ENCODE measurements around the gene SRBD1. TPM values are rescaled to one million over a fixed set of nuclear protein-coding genes. Genes with fewer than 3 reads are reported as not detected.
"Not testable (repeated sequence)": the region's sequence is repeated elsewhere in the genome, so short reads cannot be mapped to it uniquely, and the experiment has no call there.

Gene SRBD1
- total RNA-seq, 1 experiment from 2014 or later: 23.2 TPM

DNA sequence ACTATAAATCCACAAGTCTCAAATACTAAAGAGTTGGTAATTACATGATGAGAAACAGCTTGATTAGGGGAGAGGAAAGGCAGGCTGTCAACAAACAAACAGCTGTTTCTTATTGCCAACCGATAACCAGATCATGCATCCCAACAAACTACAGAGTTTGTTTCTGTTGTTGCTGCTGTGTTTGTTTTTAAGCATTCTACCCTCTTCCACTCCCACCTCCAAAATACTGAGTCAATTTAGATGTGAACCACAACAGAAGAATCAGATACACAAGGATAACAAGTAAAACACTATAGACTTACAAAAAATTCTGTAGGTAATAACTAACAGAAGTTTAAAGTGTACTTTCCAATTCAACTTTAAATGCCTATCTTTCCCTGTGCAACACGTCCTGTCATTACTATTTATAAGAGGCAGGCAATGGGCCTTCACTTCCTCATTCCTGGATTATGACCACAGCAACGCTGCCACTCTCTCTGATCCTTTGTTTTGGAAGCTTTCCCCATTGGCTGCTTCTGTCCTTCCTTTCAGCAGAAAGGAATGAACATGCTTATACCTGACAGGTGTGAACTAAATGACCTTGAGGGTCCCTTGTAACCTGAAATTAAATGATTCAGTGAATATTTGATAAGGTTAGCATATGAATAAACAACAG, 152.0 kb downstream of the SRBD1 start:
- peak; percentile 15 for DNase-seq (ENCODE audit: low read depth, low spot score)

DNA sequence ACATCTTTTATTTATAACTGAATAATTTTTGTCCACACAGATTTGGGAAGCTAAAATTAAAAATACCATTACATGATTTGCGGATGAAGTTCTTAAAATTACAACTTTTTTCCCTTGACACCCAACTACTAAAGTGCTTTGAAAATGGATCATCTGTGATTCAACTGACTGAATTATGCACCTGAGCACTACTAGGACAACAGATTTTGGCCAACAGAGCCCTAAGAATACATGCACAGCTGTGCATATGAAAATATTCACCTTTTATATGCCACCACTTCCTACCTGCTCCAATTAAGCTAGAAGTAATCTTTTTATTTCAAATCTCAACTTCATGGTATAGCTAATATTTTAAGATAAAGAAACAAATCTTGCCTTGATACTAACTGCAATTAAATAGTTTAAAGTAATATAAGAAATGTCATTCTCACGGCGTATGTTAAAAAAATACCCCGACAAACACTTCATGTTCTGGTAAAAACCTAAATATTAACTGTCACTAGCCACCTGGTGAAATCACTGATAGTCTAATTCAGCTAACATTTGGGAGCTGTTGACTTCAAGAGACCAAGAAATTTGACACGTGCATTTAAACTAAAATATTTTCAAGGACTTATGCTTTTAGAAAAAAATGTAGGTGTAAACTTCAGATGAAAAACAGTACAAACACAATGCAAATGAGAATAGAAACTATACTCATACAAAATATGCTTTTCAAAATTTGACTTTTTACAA, 153.7 kb downstream of the SRBD1 start:
- DNase-seq (ENCODE audit: low read depth, low spot score): no peak
- in situ Hi-C loops (cut with HindIII; ENCODE audit: low pct_unique_long_range_greater_than_20kb, low sequenced_read_pairs): no loop called here

More for the DNA sequence above, 152.0 kb downstream of the SRBD1 start:
- in situ Hi-C loops (cut with HindIII; ENCODE audit: low pct_unique_long_range_greater_than_20kb, low sequenced_read_pairs): no loop called here

DNA sequence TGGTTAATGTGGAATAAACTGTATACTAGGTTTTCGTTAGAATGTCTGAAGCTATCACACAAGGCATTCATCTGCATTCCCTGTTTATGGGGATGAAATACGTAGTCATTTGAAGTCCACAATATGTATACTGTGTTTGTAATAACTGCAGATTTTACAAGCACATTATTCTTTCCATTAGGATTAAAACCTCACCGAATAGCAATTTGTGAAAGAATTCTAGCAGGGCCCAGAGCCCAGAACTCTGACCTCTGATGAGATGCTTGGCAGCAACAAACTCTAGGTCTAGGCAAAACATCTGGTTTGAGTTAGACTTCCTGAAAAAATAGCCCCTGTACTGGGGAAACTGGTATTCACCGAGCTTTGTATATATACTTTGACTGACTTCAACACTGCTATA, 158.2 kb downstream of the SRBD1 start:
- in situ Hi-C loops (cut with HindIII; ENCODE audit: low pct_unique_long_range_greater_than_20kb, low sequenced_read_pairs): no loop called here
- no peak for DNase-seq (ENCODE audit: low read depth, low spot score)

DNA sequence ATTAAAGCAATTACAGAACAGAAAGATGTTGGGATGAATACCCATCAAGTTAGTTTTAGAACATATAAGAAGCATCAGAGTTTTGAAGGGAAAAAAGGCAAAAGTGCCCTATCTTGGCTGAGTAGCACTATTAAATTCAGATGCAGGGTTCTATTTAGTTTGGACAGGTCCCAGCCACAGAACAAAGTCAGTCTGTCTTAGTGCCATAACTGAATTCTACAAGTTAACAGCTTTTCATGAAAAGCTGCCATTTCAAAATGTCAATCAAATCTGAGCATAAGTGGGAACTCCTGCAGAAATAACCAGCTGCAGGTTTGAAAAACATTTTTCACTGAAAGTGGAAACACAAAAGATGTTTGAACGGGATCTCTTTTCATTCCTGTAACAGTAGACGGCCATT, 160.4 kb downstream of the SRBD1 start:
- no peak for DNase-seq (ENCODE audit: low read depth, low spot score)
- in situ Hi-C loops (cut with HindIII; ENCODE audit: low pct_unique_long_range_greater_than_20kb, low sequenced_read_pairs): no loop called here

DNA sequence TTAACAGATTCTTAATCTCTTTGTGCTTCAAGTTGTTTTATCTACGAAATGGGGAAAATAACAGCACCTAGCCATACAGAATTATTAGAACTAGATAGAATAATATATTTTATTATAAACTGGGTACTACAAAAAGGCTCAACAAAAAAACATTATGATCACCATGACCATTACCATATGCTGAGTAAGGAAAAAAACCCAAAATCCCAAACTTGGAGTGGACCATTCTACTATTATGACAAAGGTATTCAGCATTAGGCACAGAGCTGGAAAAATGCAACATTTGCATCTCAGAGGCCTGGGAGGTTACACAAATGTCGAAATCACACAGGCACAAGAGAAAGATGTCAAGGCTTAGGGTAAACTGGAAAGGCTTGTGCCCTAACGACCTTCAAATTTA, 162.8 kb downstream of the SRBD1 start:
- in situ Hi-C loops (cut with HindIII; ENCODE audit: low pct_unique_long_range_greater_than_20kb, low sequenced_read_pairs): no loop called here
- no peak for DNase-seq (ENCODE audit: low read depth, low spot score)

DNA sequence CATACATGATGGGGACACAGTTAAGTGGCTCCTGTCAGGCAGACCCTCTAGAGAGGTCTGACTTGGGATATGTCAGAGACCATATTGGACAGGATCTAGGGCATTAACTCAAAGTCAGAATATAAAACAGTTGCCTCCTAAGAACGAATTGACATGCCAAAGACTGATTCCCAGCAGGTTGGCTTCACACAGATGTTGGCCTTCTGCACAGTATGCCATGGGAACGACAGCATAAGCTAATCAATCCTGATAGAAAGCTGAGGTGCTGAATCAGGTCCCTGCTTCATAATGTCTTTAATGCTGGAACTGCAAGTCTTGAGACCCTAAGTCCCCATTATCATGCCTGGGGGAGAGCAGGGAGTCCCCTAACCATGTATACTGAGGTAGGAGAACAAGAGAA, 165.1 kb downstream of the SRBD1 start:
- DNase-seq (ENCODE audit: low read depth, low spot score): no peak
- in situ Hi-C loops (cut with HindIII; ENCODE audit: low pct_unique_long_range_greater_than_20kb, low sequenced_read_pairs): no loop called here

DNA sequence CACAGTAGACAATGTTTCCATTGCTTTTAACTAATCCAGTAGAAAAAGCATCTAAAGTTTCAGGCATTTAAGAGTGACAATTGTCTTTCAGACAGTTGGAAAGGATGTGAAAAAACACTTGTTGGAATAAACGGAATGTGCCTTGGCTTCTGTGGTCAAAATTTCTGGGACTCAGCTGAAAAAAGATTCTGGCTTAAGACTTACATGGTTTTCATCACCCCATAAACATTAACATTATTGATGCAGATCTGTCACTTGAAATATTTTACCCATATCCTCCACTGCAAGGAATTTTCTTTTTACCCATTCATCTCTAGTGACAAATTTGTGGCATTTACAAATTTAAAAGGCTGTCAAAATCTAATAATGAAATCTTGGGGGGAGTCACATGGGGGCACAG, 166.0 kb downstream of the SRBD1 start:
- in situ Hi-C loops (cut with HindIII; ENCODE audit: low pct_unique_long_range_greater_than_20kb, low sequenced_read_pairs): no loop called here
- DNase-seq (ENCODE audit: low read depth, low spot score): no peak

DNA sequence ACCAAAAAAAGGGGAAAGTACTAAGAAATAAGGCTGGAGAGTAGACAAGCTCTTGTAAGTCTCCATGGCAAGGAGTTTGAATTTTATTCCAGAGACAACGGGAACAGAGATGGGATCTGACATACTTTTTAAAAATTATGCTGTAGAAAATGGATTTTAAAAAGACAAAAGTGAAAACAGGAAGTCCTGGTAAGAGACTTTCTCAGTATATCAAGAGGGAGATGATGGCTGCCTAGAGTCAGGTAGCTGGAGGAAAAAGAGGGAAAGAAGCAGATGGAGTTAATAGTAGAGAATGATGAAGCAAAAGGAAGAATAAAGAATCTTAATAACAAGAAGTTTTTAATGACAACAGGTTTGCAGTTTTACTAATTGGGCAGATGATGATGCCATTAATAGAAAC, 168.1 kb downstream of the SRBD1 start:
- in situ Hi-C loops (cut with HindIII; ENCODE audit: low pct_unique_long_range_greater_than_20kb, low sequenced_read_pairs): no loop called here
- no peak for DNase-seq (ENCODE audit: low read depth, low spot score)

DNA sequence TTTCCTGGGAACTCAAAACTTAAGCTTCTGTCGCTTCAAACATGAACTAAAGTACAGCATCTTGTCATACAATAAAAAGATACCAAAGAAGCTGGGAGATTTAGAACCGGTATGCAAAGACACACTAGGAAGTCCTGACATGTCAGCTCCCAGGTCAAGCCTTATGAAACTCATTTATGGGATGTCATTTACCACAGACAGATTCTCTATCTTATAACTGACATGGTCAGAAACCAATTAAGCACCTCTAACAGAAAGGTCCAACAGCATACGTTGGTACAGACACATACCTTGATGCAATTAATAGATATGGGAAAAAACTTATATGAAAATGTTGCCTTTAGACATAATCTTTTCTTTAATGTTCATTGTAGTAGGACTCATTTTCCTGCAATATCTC, 169.0 kb downstream of the SRBD1 start:
- DNase-seq (ENCODE audit: low read depth, low spot score): no peak
- in situ Hi-C loops (cut with HindIII; ENCODE audit: low pct_unique_long_range_greater_than_20kb, low sequenced_read_pairs): no loop called here

DNA sequence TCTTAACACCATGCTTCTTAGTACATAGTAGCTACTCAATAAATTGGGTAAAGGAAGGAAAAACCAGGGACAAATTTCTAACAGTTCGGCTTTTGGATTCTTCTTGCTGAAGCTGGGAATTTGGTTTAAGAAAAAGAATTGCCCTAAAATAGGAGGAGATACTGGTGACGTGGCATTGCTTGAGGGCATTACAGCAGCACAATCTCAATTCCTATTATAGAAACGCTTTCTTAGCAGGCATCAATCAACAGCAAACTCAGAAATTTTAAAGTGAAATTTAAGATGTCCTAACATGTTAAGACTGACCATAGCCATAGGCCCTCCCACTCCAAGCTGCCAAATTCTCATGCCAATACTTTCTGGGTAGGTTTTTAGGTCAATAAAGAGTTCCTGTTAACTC, 169.5 kb downstream of the SRBD1 start:
- DNase-seq (ENCODE audit: low read depth, low spot score): no peak
- in situ Hi-C loops (cut with HindIII; ENCODE audit: low pct_unique_long_range_greater_than_20kb, low sequenced_read_pairs): no loop called here

DNA sequence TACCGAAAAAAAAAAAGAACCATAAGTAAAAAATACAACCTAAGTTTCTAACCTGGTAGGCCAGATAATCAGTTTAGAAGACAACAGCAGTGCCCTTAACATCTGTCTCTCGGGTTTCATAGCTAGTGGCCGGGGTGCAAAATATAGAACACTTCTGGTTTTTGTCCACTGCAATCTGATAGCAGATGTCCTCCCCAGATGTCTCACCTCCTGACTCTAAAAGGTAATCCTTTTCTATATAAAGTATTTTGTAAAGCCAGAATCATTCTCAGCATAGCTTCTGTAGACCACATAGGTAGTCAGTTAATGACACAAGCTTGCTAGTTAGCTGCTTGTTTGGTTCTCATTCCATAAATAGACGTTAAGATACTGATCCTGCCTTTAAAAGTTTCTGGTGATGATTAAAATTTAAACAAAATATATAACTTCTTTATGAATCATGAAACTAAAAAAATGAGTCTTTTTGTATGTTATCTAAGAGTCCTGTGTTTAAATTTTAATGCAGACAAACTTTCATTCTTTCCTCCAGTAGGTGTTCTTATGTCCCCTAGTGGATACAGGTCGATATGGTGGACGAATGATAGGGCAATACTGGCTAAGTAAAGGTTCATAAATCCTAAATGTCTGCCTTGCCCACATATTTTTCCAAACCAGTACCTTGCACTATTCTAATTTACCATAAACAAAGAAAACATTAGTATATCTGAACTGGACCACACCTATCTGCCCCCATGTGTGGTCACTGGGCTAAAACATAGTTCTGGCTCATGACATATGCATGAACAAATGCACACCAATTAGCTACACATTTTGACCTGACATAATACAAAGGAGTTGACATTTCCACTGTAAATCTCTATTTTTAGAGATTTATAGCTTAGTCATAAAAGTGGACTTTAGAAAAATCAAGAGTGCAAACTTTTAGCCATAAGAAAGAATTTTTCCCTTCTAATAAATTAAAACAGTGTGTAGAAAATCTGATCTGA, 171.0 kb downstream of the SRBD1 start:
- DNase-seq (ENCODE audit: low read depth, low spot score): peak; percentile 32
- in situ Hi-C loops (cut with HindIII; ENCODE audit: low pct_unique_long_range_greater_than_20kb, low sequenced_read_pairs): no loop called here

DNA sequence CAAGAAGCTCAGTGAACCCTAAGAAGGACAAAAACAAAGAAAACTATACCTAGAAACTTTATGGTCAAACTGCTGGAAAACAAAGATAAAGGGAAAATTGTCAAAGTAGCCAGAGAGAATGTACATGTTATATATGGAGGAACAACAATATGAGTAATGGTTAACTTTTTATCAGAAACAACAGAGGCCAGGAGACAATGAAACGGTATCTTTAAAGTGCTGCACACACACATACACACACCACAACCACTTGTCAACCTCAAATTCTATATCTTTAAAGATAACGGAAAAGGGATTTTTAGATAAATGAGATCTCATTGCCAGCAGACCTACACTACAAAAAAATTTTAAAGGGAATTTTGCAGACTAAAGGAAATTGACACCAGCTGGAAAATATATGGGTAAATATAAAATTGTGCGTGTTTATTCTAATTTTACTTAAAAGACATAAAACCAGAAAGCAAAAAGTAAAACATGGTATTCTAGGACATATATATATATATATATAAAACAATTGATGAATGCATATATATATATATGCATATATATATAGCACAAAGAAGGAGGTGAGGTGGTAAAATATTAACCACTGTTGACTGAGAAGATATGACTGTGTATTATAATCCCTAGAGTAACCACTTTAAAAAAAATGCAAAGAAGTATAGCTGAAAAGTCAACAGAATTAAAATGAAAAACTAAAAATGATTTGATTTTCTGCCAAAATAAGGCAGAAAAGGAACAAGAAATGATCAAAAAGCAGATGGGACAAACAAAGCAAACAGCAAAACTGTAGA, 172.0 kb downstream of the SRBD1 start:
- DNase-seq (ENCODE audit: low read depth, low spot score): no peak

DNA sequence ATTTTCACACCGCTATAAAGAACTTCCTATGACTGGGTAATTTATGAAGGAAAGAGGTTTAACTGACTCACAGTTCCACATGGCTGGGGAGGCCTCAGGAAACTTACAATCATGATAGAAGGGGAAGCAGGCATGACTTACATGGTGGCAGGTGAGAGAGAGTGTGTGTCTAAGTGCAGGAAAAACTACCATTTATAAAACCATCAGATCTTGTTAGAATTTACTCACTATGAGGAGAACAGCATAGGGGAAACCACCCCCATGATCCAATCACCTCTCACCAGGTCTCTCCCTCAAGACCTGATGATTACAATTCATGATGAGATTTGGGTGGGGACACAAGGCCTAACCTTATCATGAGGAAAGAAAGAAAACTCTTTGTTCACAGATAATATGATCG, 174.6 kb downstream of the SRBD1 start:
- no peak for DNase-seq (ENCODE audit: low read depth, low spot score)
- in situ Hi-C loops (cut with HindIII; ENCODE audit: low pct_unique_long_range_greater_than_20kb, low sequenced_read_pairs): no loop called here

More for the DNA sequence above, 172.0 kb downstream of the SRBD1 start:
- in situ Hi-C loops (cut with HindIII; ENCODE audit: low pct_unique_long_range_greater_than_20kb, low sequenced_read_pairs): no loop called here

DNA sequence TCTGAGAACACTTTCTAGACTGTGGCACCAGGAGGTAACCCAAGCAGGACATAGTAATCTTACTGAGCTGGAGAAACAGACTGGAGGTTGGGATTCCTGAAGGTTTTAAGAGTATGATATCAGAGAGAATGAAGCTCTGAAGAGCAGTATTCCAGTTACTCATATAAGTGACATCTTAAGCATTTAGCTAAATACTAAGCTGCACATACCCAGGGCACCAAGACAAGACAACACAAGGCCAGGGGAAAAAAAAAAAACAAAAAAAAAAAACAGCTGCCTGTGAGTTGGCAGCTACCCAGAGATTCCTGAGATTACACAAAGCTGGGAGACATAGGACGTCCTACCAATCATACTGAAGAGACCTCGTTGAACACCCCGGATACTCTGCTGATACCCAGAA, 175.8 kb downstream of the SRBD1 start:
- no peak for DNase-seq (ENCODE audit: low read depth, low spot score)
- in situ Hi-C loops (cut with HindIII; ENCODE audit: low pct_unique_long_range_greater_than_20kb, low sequenced_read_pairs): no loop called here

DNA sequence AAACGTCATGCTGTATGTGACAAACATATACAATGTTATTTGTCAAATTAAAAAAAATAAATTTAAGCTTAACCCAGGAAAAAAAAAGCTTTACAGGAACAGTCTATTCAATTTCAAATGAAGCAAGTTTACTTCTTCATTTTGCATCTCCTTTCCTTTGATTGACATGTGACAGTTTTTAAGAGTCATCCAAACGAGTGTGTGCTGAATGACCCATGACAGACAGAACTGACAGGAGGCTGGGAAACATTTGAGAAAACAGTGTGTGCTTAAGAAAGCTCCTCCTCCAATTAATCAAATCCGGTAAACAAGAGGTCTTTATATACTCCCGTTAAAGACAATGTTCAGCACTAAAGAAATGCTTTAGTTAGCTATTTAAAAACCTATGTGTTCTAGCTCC, 177.7 kb downstream of the SRBD1 start:
- in situ Hi-C loops (cut with HindIII; ENCODE audit: low pct_unique_long_range_greater_than_20kb, low sequenced_read_pairs): no loop called here
- peak; percentile 43 for DNase-seq (ENCODE audit: low read depth, low spot score)

DNA sequence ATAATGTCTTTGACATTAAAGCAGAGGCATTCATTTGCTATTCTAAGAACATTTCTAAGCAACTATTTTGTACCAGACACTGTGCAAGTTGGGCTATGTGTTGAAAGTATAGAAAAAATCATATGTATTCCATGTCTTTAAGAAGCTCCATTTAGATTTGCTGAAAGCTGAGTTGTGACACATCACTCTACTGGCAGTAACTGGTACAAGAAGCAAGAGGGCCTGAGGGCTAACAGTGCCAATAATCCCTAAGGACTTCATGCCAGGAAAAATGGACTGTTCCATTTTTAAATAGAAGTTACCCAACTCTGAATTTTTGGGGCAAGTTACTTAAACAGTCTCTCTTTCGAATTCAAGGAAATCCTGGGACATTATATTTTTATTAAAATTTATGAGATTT, 178.7 kb downstream of the SRBD1 start:
- DNase-seq (ENCODE audit: low read depth, low spot score): peak; percentile 57
- in situ Hi-C loops (cut with HindIII; ENCODE audit: low pct_unique_long_range_greater_than_20kb, low sequenced_read_pairs): no loop called here

DNA sequence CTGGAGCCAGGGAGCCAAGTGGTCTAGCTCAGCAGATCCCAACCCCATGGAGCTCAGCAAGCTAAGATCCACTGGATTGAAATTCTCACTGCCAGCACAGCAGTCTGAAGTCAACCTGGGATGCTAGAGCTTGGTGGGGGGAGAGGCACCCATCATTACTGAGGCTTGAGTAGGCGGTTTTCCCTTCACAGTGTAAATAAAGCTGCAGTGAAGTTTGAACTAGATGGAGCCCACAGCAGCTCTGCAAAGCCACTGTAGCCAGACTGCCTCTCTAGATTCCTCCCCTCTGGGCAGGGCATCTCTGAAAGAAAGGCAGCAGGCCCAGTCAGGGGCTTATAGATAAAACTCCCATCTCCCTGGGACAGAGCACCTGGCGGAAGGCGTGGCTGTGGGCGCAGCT, 185.0 kb downstream of the SRBD1 start:
- DNase-seq (ENCODE audit: low read depth, low spot score); in situ Hi-C loops (cut with HindIII; ENCODE audit: low pct_unique_long_range_greater_than_20kb, low sequenced_read_pairs): not testable (repeated sequence)

DNA sequence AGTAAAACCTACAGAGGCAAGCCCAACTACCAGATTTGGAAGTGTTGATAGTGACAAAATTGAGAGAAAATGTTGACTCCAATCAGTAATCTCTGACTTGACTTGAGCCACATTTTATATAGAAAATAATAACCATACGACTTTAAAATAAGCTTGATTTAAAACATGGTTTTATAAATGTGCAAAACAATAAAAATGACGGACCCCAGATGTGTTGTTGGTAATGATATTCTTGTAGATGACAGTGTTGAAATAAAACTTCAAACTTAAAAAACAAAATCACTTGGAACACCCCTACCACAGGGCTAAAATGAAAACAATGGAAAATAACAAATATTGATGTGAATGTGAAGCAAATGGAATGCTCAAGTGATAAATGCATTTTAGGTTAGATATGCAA, 188.1 kb downstream of the SRBD1 start:
- in situ Hi-C loops (cut with HindIII; ENCODE audit: low pct_unique_long_range_greater_than_20kb, low sequenced_read_pairs): no loop called here

More for the DNA sequence above, 188.1 kb downstream of the SRBD1 start:
- DNase-seq (ENCODE audit: low read depth, low spot score): no peak

Measured in SK-MEL-5 (cell line).